GM18519 (cell line): ENCODE measurements around the gene LSAMP.
"Not testable (repeated sequence)": the region's sequence is repeated elsewhere in the genome, so short reads cannot be mapped to it uniquely, and the experiment has no call there.

Source experiments
- ATAC-seq: cut with Tn5 transposase; IDR thresholded peaks from one replicate; pipeline ENCODE4 v1.9.1; 2021; ENCODE audit warnings: mild to moderate bottlenecking, moderate library complexity; ENCODE audit not compliant: unreplicated experiment, low FRiP score

Gene LSAMP

DNA sequence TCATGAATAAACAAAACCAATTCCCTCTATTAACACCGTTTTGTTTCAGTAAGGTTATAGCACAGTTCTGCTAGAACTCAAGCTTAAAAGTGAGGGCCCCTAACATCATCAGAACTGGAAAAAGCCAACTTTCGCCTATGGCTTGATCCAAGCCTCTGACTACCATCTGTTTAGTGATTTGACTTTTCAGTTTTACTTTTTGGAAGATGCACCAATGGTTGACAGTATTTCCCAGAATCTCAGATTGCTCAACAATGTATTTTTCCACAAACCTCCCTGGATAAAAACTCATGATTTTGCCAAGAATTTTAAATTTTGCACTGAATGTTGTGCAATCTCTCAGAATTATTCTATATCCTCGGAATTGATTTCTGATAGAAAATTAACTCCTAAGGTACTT is 190.7 kb downstream of the LSAMP start:
- no peak for ATAC-seq

DNA sequence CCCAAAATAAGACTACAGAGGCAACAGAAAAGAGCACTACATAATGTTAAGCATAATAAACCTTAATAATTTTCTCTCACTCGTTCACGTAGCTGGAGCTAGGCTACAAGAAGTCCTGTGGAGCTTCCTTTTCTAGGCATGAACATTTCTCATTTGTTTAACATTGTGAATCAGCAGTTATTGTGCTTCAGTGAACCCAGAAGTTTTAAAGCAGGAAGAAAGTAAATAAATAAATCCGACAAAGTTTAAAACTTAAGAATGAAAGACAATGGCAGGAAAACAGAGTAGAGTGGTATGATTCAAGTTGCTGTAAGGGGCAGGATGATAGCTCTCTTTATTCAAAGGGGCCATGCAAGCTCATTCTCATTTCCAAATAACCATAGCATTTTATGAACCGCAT is 191.8 kb downstream of the LSAMP start:
- no peak for ATAC-seq

DNA sequence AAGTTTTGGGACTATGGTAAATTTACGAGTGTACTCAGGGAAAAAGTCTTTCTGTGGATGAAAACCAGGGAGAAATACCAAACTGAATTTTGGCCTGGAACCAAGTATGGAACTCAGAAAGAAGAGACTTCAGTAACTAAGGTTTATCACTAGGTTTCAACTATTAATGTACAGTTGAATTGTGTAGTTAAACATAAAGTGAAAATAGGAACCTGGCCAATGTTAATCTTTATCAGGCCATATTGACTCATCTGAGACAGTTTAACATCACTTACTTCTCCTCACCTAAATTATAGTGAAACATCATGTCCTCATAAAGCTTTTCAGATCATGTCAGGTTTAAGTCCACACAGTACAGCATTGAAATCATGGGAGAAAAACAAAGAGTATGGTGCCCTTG is 197.7 kb downstream of the LSAMP start:
- ATAC-seq: no peak

DNA sequence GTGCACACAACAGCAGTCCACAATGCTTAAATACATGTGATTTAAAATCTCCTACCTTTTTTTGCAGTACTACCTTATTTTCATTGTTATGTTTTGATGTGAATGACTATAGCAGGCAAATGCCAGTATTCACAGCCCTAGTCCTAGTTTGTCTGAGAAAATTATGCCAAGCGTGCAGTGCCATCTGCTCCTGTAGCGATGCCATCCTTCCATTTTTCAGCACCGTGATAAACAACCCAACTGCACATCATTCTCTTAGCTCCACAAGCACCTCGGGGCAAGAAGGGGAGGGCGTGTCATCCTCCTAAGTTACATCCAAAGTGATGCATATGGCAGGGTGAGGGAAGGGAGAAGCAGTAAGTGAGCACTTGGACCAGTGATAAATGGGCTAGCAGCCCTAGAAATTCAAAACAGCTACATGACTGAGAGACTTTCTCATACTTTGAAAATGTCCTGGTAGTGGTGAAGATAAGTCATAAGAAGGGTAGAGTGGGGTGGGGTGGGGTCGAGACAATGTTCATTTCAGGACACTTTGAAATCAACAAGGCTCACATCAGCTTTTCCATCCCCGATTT is 198.8 kb downstream of the LSAMP start:
- ATAC-seq: no peak

DNA sequence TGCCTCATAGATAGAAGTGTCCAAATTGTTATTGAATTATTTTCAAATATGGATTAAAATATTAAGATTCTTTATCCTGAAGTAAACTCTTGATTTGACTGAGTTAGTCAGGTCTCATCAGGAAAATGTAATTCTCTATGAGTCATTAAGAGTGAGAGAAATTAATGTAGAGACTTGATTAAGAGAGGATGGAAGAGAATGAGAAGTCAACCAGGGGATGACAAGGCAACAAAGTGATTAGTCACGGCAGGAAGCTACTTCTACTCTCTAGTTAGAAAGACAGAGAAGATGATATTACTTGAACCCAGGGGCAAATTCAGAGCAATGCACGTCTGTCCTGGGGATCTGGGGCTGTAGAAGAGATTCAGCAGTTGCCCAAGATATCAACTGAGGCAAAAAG is 202.5 kb downstream of the LSAMP start:
- ATAC-seq: no peak

DNA sequence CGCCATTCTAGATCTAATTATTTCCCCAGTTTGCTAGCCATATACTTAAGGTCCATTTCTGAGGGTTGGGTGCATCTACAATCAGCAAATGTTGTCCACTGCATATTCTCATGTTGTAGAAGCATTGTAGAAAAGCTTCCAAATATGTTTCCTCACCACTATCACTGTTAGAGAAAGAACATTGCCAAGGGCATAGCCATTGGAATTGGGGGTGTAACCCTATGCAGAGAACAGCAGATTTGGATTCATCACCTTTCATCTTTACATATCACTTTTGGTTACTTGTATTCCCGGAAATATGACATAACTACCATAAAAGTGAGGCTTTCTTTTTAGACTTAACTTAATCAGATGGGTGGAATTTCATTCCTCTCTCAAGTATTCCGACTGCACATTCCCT is 203.6 kb downstream of the LSAMP start:
- ATAC-seq: no peak

DNA sequence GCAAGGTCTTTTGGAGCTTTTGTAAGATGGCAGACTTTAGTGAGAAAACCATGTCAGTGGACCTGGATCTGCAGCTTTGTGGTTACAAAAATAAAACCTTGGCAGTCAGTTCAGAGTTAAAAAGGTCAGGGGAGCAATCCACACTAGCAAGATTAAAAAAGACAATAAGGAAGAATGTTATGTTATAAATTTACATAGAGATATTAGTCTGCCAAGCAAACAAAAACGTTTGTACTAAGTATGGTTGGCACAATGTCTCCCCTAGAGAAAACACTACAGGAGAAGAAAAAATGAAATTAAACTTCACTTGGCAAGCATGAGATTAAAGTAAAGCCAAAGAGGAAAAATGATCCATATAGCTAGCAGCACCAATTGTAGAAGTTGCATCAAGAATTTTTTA is 205.0 kb downstream of the LSAMP start:
- ATAC-seq: no peak

DNA sequence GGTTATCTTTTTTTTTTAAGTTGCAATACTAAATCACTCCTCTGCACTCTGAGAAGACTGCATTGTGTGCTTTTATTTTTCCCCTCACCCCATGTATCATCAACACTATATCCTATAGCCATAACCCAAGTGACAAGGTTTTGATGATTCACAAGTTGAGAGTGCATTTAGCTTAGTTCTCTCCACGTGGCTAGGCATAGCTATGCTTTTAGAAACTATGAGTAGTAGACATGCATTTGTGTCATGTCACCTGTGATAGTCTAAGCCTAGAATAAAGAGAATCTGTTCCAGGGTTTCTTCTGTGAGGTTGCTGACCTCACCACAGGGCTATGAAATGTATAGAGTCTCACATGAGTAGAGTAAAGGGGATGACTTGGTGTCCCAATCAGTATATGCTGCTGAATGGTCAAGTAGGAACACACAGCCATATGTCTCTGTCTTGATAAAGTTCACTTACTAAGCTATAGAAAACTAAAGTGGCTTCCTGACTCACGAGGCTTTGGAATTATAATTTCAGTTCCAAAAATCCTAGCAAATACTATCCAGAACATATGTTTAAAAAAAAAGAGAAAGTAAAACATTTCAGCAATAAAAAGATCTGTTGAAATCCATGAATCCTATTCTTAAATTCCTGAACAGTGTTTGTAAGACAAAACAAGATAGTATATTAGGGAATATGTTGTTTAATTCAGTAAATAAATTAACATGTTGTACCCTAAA is 206.3 kb downstream of the LSAMP start:
- no peak for ATAC-seq

DNA sequence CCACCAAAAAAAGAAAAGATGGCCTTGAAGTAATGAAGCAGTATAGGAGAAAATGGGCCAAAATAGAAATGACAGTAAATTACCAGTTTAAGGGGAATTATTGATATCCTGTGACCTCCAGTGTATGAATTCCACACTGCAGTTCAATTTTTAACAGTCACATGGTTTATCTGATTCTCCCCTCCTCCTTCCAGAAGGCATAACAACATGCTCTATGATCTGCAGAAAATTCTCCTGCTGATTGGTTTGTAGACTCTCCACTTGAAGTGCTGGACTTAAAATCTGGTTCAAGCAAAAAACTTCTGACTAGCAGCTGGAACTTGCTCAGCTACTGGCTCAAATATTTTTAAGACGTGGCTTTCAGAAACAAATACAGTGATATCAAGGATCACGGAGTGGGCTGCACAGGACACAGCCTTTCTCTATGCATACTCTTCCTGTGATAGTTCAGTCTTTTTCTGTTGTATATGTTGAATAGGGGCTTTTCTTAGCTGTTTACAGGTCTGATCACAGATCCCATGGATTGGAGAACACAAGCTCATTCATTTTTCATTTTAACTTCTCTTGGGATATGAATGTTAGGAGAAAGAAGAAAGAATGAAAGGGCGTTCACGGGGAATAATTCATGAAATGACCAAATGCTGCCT is 211.5 kb downstream of the LSAMP start:
- no peak for ATAC-seq

DNA sequence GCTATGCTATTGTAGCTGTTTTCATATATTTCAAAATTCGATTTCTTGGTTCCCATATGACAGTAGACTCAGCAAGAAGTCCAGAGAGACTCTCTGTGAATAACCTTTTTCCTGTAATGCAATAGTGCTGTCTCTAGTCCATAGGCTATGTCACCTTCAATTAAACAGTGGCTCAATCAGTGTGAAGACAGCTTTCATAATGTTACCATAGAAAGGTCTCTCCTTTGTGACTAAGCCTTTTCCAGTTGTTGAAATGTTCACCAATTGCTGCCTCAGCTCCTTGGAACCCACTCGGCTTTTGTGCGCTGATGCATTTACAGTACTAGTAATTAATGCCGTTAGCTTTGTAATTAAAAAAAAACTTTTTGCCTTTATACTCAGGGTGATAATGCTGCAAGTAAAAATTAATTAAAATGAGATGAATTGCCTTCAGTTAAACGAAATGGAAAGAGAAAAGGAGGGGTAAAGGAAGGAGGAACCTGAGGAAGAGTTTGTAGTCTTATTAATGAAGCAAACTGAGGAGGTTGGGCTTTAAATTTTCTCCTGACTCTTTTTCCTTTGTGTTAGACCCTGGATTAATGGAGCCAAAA is 214.8 kb downstream of the LSAMP start:
- ATAC-seq: no peak

DNA sequence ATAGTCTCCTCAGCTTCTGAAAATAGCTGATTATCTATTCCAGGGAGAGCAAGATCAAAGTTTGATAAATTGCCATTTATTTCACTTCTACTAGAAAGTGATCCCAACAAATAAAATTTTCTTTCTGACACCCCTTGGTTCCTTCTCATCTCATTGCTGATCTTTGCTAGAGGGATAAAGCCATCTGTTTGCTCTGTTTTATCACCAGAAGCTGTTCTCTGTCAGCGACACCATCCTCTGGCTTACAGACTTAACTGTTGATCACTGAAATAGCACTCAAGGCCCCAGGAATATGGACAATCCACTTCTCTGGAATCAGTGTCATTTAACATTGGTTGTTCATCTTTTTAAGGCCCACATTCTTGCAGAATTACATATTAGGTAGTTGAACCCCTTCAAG is 219.0 kb downstream of the LSAMP start:
- ATAC-seq: no peak

DNA sequence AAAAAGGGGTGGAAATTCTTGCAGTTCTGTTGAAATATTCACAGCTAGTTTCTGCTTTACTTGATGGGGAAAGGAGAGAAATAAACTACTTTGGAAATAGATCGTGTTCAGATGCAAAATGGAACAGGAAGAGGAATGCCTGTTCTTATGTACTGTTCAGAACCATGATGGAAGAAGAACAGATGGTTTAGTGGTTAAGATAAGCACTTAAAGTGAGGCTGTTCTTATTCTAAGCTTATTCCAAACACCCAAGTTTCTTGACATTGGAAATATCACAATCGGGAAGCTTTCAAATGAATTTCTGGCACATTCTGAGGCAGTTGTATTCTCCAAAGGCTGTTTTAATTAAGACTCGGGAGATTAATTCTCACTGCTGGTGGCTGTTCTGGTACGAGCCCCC is 228.5 kb downstream of the LSAMP start:
- ATAC-seq: no peak

DNA sequence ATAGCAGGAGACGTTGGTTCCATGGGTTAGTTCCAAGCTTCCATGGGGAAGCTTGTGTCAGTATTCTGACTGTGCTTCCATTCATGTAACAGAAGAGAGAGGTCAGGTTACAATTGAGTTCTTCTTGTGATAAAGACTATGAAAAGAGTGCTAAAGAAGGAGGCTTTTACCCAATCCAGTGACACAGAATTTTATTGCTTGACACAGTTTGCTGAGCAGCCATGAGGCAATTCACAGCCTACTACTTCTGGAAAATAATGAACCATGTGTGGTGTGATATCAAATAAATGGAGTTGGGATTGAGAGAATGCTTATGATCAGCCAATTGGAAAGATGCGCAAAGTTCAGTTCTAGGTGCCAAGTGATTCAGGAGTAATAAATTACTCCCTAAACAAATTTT is 233.4 kb downstream of the LSAMP start:
- no peak for ATAC-seq

DNA sequence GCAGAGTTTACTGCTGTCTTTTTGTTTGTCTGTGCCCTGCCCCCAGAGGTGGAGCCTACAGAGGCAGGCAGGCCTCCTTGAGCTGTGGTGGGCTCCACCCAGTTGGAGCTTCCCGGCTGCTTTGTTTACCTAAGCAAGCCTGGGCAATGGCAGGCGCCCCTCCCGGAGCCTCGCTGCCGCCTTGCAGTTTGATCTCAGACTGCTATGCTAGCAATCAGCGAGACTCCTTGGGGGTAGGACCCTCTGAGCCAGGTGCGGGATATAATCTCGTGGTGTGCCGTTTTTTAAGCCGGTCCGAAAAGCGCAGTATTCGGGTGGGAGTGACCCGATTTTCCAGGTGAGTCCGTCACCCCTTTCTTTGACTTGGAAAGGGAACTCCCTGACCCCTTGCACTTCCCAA is 236.5 kb downstream of the LSAMP start:
- not testable (repeated sequence) for ATAC-seq

DNA sequence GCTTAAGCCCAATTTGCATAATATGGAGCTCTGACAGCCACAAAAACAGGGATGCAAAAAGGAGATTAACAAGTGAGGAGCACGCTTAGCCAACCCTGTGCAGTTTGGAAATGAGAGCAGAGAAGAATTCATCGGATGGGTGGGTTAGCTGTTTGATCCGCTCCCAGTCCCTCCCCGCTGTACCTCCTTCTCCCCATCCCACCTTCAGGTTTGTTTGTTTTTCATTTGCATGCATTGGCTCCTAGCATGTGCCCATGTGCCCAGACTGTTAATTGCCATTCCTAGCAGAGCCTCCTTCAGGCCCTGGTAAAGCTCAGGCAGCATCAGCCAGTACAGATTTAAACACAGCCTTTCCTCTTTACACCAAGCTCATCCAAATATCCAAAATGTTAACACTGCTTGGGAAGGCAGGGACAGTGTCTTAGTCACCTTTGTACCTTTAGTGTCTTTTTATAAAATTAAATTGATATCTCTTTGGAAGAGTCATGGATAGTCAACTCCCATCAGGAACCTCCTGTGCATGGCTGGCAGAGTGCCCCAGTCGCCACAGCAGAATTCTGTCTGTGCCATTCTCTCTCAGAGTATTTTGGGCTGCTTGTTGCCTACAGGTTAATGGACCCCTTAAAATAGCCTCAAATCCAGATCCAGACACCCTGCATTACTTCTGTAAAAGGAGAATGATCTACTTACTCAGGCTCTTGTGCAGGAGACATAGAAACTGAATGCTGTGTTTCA is 244.2 kb downstream of the LSAMP start:
- no peak for ATAC-seq

DNA sequence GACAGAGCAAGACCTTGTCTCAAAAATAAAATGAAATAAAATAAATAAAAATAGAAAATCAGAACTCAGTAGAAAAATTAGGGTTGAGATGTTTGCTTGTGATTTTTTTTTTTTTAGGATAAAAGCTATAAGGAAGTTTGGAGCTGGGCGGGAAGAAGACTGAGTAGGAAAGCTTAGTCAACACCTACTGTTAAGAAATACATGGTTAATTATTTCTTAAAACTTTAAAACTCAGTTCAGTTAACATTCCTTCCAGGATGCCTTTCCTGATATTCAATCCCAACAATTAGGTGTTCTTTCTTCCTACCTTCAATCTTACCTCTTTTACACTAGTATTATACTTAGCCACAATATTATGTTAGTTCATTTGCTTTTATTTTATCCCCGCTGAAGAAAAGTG is 246.2 kb downstream of the LSAMP start:
- no peak for ATAC-seq

DNA sequence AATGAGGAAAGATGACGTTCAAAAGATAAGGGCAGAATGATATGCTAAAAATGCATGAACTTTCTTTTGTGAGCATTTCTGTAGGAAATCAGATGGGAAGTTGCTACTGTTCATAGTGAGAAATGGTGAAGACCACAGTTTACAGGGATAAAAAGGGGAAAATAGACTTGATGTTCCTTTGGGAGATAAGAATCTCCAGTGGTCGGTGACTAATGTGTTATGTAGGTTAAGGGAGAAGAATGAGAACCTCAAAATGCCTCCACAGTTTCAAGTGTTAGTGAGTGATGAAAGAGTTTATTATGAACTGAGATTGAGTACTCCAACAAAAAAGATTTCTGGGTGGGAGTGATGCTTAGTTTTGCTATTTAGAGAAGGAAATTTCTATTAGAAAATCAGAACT is 247.2 kb downstream of the LSAMP start:
- no peak for ATAC-seq

DNA sequence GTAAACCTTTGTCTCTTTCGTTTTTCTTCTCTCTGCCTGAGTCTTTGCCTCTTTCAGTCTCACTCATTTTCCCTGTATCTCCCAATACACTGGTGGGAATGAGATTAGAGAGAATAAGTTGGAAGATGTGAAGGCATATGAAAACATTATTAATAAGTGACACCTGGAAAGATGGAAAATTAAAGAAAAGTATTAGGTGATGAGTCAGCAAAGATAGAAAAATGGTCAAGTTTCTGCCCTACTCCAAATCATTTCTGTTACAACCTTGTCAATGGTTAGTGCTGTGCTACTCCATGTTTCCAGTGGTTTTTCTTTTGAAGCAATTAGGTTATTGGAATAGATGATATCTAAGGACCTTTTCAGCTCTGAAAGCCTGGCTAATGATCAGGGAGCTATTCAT is 252.8 kb downstream of the LSAMP start:
- ATAC-seq: no peak

DNA sequence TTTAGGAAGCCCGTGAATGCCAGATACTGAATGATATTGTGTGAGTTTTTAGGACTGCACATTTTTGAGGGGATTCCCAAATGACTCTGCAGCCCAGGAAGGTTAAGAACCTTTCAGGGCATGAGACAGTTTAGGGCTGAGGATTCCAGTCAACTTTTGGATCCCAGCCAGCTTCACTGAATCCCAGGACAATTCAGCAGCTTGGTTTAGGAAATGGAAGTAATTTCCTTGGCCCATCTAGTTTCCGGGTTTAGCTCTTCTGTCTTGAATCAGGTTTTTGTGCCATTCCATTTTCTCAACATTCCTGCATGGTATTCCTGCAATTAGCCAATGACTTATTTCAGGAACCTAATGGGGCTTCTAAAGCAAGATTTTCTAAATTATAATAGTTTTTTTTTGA is 253.9 kb downstream of the LSAMP start:
- ATAC-seq: no peak

DNA sequence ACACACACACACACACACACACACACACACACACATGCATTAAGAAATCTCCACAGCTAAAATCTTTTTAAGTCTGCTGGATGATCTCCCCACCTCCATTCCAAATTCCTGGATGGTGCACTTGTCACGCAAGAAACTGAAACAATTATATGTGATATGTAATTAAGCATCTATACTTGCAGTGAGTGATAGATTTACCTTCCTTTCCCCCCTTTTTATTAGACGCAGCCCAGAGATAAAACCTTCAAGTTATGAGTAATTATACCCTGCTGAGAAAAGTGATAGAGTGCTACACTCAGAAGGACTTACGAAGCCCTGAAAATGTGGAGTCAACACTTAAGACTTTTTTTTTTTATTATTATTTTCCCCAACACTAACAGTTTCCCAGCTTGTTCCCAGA is 255.2 kb downstream of the LSAMP start:
- ATAC-seq: no peak

DNA sequence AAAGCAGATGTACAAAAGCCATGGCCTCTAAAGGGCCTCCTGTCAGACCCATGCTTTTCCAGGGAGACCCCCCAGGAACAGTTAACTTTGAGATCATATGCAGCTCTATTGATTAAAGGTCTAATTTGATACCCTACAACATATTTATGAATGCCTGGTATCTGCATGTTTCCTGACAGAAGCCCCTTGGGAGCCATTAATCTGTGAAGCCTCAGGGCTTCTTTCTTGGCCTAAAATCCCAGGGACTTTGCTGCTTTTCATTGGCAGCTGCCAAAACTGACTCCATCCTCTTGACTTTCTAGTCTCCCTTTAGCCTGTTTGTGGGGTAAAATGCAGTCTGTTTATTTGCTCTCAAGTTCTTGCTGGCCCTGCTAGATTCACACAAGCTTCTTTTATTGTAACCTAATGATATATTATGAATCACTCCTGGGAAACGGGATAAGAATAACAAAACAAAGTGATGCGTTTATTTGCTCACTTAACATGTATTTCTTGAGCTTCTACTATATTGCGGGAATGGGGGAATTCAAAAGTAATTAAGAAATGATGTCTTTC is 257.0 kb downstream of the LSAMP start:
- ATAC-seq: no peak
